ENCODE results near the gene ZBED1.

ZBED1 gene

GRCh38 chrX:2488621-2489285 is 12.0 kb downstream of the ZBED1 start:
- no peak for TF ChIP-seq CTCF (IDR thresholded peaks at IDR 0.05; ENCODE audit: control insufficient read depth, insufficient read depth, low read depth, low read length, missing control alignments)
- H3K4me3 ChIP-seq (ENCODE audit: control insufficient read depth, low read depth, low read length): no peak overlapping the region
- no peak for DNase-seq (ENCODE audit: low read depth)

- DNase-seq (ENCODE audit: low read depth): no peak
- H3K4me3 ChIP-seq (ENCODE audit: control insufficient read depth, low read depth, low read length): no peak overlapping the region
- TF ChIP-seq CTCF (IDR thresholded peaks at IDR 0.05; ENCODE audit: control insufficient read depth, insufficient read depth, low read depth, low read length, missing control alignments): no peak
These were observed 13.4 kb downstream of the ZBED1 start for GRCh38 chrX:2487366-2487765.

DNA sequence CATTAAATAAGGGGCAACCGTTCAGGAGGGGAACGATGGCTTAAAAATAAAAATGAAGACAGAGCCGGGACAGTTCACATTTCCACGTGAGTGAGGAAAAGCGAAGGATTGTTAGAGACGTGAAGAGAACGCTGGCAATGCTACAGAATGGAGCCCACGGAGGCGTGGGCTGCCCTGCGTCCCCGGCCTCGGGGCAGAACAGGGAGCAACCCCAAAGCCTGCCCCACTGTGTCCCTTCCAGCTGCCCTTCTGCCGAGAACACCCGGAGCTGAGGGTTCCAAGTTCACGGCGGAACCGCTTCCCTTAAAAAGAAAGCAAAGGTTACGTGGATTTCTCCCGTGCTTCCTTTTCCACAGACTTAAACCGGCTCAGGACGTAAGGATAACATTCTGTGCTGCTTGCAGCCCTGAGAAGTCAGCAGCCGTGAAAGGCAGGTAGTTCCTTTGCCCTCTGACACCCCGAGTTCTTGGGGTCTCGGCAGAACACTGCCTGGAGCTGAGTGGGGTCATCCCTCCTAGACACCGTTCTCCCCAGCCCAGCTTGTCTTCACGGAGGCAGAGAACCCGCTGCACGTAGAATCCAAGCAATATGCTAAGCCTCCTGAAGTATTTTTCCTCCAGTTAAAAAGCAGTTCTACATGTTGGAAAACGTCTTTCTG is 14.2 kb downstream of the ZBED1 start:
- DNase-seq (ENCODE audit: low read depth): no peak
- TF ChIP-seq CTCF (IDR thresholded peaks at IDR 0.05; ENCODE audit: control insufficient read depth, insufficient read depth, low read depth, low read length, missing control alignments): no peak
- H3K4me3 ChIP-seq (ENCODE audit: control insufficient read depth, low read depth, low read length): no peak overlapping the region

DNA sequence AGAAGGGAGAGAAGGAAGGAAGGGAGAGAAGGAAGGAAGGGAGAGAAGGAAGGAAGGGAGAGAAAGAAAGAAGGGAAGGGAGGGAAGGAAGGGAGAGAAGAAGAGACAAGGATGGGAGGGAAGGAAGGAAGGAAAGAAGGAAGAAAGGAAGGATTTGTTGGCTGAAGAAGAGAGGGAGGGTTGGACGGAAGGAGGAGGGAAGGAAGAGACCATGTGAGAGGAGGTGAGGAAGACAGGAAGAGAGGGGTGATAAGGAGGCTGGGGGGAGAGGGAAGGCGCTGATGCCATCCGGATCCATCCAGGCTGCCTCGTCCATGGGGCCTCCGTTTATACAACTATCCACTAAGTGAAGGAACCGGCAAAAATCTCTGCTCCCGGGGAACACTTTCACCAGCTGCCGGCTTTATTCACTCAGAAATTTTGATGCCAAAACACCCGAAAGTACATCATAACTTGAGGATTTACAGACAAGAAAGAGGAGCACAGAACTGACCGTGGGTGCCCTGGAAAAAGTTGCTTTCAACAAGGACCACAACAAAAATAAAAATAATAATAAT is 14.9 kb downstream of the ZBED1 start:
- TF ChIP-seq CTCF (IDR thresholded peaks at IDR 0.05; ENCODE audit: control insufficient read depth, insufficient read depth, low read depth, low read length, missing control alignments): no peak
- no peak for DNase-seq (ENCODE audit: low read depth)
- H3K4me3 ChIP-seq (ENCODE audit: control insufficient read depth, low read depth, low read length): no peak overlapping the region

DNA sequence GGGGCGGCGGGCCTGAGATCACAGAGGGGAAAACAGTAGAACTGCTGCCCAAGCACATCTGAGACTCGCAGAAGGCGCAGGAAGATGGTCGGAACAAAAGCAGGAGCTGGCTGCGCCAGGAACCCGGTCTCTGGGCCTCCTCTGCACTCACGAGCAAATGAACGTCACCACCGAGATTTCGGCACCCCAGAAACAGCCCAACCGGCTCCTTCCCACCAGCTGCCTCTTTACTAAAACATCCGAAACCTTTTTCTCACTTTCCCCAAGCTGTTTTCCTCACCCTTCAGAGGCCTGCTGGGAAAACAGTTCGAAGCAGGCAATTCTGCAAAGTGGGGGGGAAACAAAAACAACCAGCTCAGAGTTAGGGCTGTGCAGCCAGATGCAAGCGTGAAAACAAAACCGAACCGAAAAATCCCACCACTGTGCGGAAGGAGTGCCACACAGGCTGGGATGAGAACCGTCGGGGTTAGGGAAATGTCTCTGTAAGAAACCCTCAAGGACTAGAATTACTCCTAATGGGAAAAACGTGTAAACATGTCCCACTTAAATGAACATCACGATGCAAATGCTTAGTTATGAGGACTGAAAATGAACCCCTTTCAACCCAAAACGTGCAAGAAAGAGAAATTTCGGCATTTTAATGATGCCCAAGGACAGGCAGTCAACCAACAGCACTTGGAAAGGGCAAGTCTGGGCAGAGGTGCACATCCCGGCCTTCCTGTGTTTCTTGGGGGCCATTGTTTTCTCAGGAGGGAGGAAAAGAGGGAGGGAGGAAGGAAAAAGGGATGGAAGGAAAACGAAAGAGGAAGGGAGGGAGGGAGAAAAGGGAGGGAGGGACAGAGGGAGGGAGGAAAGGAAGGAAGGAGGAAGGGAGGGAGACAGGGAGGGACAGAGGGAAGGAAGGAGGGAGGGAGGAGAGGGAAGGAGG is 15.8 kb downstream of the ZBED1 start:
- no peak for DNase-seq (ENCODE audit: low read depth)
- TF ChIP-seq CTCF (IDR thresholded peaks at IDR 0.05; ENCODE audit: control insufficient read depth, insufficient read depth, low read depth, low read length, missing control alignments): no peak
- peak overlapping the region; percentile 22 for H3K4me3 ChIP-seq (ENCODE audit: control insufficient read depth, low read depth, low read length)

DNA sequence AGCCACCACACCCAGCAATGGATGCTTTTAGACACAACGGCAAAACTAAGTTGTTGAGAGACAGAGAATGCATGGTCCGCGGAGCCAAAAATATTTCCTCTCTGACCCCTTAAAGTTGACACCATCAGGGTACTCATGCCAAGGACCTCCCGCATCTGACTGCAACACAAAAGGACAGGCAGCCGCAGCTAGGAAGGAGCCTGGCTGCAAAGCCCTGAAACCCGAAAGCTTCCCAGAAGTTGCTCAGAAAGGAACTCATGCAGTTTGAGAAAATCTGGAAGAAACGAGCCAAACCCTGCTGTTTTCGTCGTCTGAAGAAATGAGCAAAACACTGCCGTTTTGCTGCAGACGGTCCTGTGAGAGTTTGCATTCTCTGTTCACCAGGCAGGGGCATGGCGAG is 16.5 kb downstream of the ZBED1 start:
- TF ChIP-seq CTCF (IDR thresholded peaks at IDR 0.05; ENCODE audit: control insufficient read depth, insufficient read depth, low read depth, low read length, missing control alignments): no peak
- H3K4me3 ChIP-seq (ENCODE audit: control insufficient read depth, low read depth, low read length): no peak overlapping the region; the same call in 1 of the 2 replicates
- DNase-seq (ENCODE audit: low read depth): no peak
